ENCODE results near the gene DNAJC3.
"Not testable (repeated sequence)": the region's sequence is repeated elsewhere in the genome, so short reads cannot be mapped to it uniquely, and the experiment has no call there.

DNAJC3 gene

GRCh38 chr13:95676105-95676761, 706 bp upstream of the DNAJC3 start:
- no peak for DNase-seq

GRCh38 chr13:95677564-95678266, 776 bp downstream of the DNAJC3 start:
- DNase-seq, result no peak

- no peak for DNase-seq
These were observed 2.0 kb downstream of the DNAJC3 start for GRCh38 chr13:95678967-95679366.

- DNase-seq, result no peak
These were observed 2.8 kb downstream of the DNAJC3 start for GRCh38 chr13:95679722-95680121.

GRCh38 chr13:95684418-95684817, 7.5 kb downstream of the DNAJC3 start:
- no peak for DNase-seq

- not testable (repeated sequence) for DNase-seq
These were observed 8.0 kb downstream of the DNAJC3 start for GRCh38 chr13:95684960-95685359.

GRCh38 chr13:95689582-95689926, 12.6 kb downstream of the DNAJC3 start:
- no peak for DNase-seq

GRCh38 chr13:95690986-95691385, 14.0 kb downstream of the DNAJC3 start:
- not testable (repeated sequence) for DNase-seq

- DNase-seq, result no peak
These were observed 20.2 kb downstream of the DNAJC3 start for GRCh38 chr13:95697052-95697680.

GRCh38 chr13:95698047-95698749, 21.3 kb downstream of the DNAJC3 start:
- DNase-seq, result no peak

GRCh38 chr13:95703576-95703975, 26.6 kb downstream of the DNAJC3 start:
- DNase-seq, result no peak

GRCh38 chr13:95704510-95704909, 27.6 kb downstream of the DNAJC3 start:
- no peak for DNase-seq

GRCh38 chr13:95706356-95706755, 29.4 kb downstream of the DNAJC3 start:
- no peak for DNase-seq

GRCh38 chr13:95707035-95707434, 30.1 kb downstream of the DNAJC3 start:
- DNase-seq, result no peak

GRCh38 chr13:95707442-95708390, 30.8 kb downstream of the DNAJC3 start:
- no peak for DNase-seq

- DNase-seq, result no peak
These were observed 31.4 kb downstream of the DNAJC3 start for GRCh38 chr13:95708391-95708774.

GRCh38 chr13:95708811-95709500, 32.0 kb downstream of the DNAJC3 start:
- DNase-seq, result no peak

GRCh38 chr13:95710313-95710712, 33.4 kb downstream of the DNAJC3 start:
- no peak for DNase-seq

GRCh38 chr13:95712846-95713245, 35.9 kb downstream of the DNAJC3 start:
- not testable (repeated sequence) for DNase-seq

GRCh38 chr13:95713651-95714050, 36.7 kb downstream of the DNAJC3 start:
- DNase-seq, result no peak

- no peak for DNase-seq
These were observed 37.3 kb downstream of the DNAJC3 start for GRCh38 chr13:95714142-95714832.

Measured in activated effector memory CD4-positive, alpha-beta T cell treated with anti-CD3 and anti-CD28 coated beads, Interleukin-2, amount 50 U/mL, for 16 hours (primary cell).